Medulla oblongata (tissue), 1 donor: ENCODE data around the gene GLIS1.

Experiments used
- DNase-seq: peaks from one replicate; pipeline ENCODE4 v3.0.0-alpha.2; 2015; ENCODE audit errors: extremely low spot score

Gene GLIS1

GRCh38 chr1:53736290-53736689, 2.7 kb downstream of the GLIS1 start:
- DNase-seq = no peak

GRCh38 chr1:53735681-53736080, 3.3 kb downstream of the GLIS1 start:
- no peak for DNase-seq

- no peak for DNase-seq
Observed at GRCh38 chr1:53735261-53735660, 3.7 kb downstream of the GLIS1 start.

GRCh38 chr1:53734650-53735211, 4.2 kb downstream of the GLIS1 start:
- no peak for DNase-seq

- DNase-seq = no peak
Observed at GRCh38 chr1:53733975-53734649, 4.9 kb downstream of the GLIS1 start.

GRCh38 chr1:53733447-53733931, 5.5 kb downstream of the GLIS1 start:
- DNase-seq = no peak

GRCh38 chr1:53732912-53733317, 6.0 kb downstream of the GLIS1 start:
- no peak for DNase-seq

- no peak for DNase-seq
Observed at GRCh38 chr1:53732409-53732808, 6.6 kb downstream of the GLIS1 start.

GRCh38 chr1:53731779-53732305, 7.1 kb downstream of the GLIS1 start:
- no peak for DNase-seq

GRCh38 chr1:53731043-53731600, 7.8 kb downstream of the GLIS1 start:
- no peak for DNase-seq

- no peak for DNase-seq
Observed at GRCh38 chr1:53730224-53730865, 8.6 kb downstream of the GLIS1 start.

- DNase-seq = no peak
Observed at GRCh38 chr1:53729456-53730223, 9.3 kb downstream of the GLIS1 start.

- no peak for DNase-seq
Observed at GRCh38 chr1:53728702-53729455, 10.1 kb downstream of the GLIS1 start.

GRCh38 chr1:53728196-53728595, 10.8 kb downstream of the GLIS1 start:
- no peak for DNase-seq

- DNase-seq = no peak
Observed at GRCh38 chr1:53727461-53728092, 11.4 kb downstream of the GLIS1 start.

GRCh38 chr1:53726009-53726600, 12.9 kb downstream of the GLIS1 start:
- DNase-seq = no peak

- DNase-seq = no peak
Observed at GRCh38 chr1:53725238-53725689, 13.7 kb downstream of the GLIS1 start.

GRCh38 chr1:53722025-53722424, 16.9 kb downstream of the GLIS1 start:
- DNase-seq = no peak

- DNase-seq = no peak
Observed at GRCh38 chr1:53721088-53721487, 17.9 kb downstream of the GLIS1 start.

- no peak for DNase-seq
Observed at GRCh38 chr1:53719469-53719868, 19.5 kb downstream of the GLIS1 start.
